Lung (tissue), 12 donors: ENCODE measurements around the gene B3GALNT2. TPM values are rescaled to one million over a fixed set of nuclear protein-coding genes. Genes with fewer than 3 reads are reported as not detected.

ENCODE experiments used
- ATAC-seq: fragments of 200-7000 bp; cut with Tn5 transposase; one replicate; pipeline ENCODE4 v1.9.1; 2020; ENCODE audit warnings: moderate number of reproducible peaks; ENCODE audit not compliant: insufficient read depth, low FRiP score
- DNase-seq, 3 donors: peaks; one replicate each; pipeline ENCODE4 v3.0.0-alpha.2; 2013 to 2017
- H3K27ac ChIP-seq, 2 donors: one replicate each; pipeline ENCODE4 v1.5.1; 2013; ENCODE audit warnings: mild to moderate bottlenecking in 2 of 2, moderate library complexity in 2 of 2, control low read depth in 1 of 2, inconsistent platforms in 1 of 2, low read depth in 1 of 2, low read length in 1 of 2
- H3K27me3 ChIP-seq, 3 donors: one replicate each; pipeline ENCODE4 v1.5.1; 2013; ENCODE audit warnings: low read length in 2 of 3; ENCODE audit not compliant: control insufficient read depth in 3 of 3, insufficient read depth in 3 of 3
- H3K36me3 ChIP-seq, 4 donors: one replicate each; pipeline ENCODE4 v1.5.1; 2013; ENCODE audit warnings: low read length in 4 of 4, mild to moderate bottlenecking in 1 of 4, moderate library complexity in 1 of 4; ENCODE audit not compliant: control insufficient read depth in 4 of 4, insufficient read depth in 4 of 4
- H3K4me1 ChIP-seq, 5 donors: one replicate each; pipeline ENCODE4 v1.5.1; 2013; ENCODE audit warnings: low read length in 5 of 5, mild to moderate bottlenecking in 2 of 5, moderate library complexity in 1 of 5; ENCODE audit not compliant: control insufficient read depth in 5 of 5, insufficient read depth in 5 of 5
- H3K4me3 ChIP-seq: one replicate; pipeline ENCODE4 v1.5.1; 2013; ENCODE audit warnings: mild to moderate bottlenecking, control low read depth, moderate library complexity
- H3K9ac ChIP-seq, 2 donors: one replicate each; pipeline ENCODE4 v1.5.1; 2013; ENCODE audit warnings: low read length in 2 of 2, control low read depth in 1 of 2; ENCODE audit not compliant: insufficient read depth in 1 of 2
- H3K9me3 ChIP-seq, 4 donors: one replicate each; pipeline ENCODE4 v1.5.1; 2013; ENCODE audit warnings: low read length in 3 of 4, mild to moderate bottlenecking in 1 of 4, moderate library complexity in 1 of 4; ENCODE audit not compliant: control insufficient read depth in 4 of 4, insufficient read depth in 3 of 4
- WGBS, 2 donors: extraction: QIAGEN DNeasy Blood & Tissue Kit; methylation state at CpG; one replicate each; pipeline ENCODE4 v1.1.7; 2013; 5-methylcytosine and 5-hydroxymethylcytosine counted together
- polyA plus RNA-seq, 2 donors: library from polyadenylated mRNA; stranded (reverse); fragments of 200-250 nt; gene quantifications; one replicate each; pipeline ENCODE4 v1.2.1, GENCODE V29; 2013
- total RNA-seq, 2 donors: library from RNA; depleted of rRNA in 1 of 2; stranded (reverse); fragments of >200 nt in 1 of 2; gene quantifications; one replicate each; pipeline ENCODE4 v1.2.1, GENCODE V29; 2014 to 2021
- TF ChIP-seq, protein P1 (sequence below): IDR thresholded peaks from 2 replicates; pipeline ENCODE4 v1.5.1; 2012; ENCODE audit warnings: mild to moderate bottlenecking; ENCODE audit errors: control extremely low read depth, extremely low read depth
- donor health status: control.
- donor health status: control.
- donor health status: Bipolar disorder and iron deficiency.
- donor health status: healthy.
- donor health status: DM: yes; HTN: yes; CAD: no.

B3GALNT2 gene
- total and polyA plus RNA-seq, 4 donors: 2.3 to 30.8 (median 11.3) TPM

DNA sequence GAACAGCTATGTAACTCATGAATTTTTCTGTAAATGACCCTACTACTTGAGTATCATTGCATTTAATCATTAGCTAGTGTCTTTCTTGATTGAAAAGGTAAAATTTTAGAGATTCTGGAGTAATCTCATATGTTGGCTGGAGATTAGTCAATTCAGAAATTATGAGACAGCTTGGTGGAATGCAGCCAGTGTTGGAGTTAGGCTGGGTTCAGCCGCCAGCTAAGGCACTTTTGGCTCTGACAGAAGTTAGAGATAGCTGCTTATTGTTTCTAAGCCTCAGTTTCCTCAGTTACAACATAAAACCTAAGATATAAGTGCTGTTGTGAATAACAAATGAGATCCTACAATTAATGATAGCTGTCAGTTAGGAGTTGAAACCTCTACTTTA is 87.6 kb downstream of the B3GALNT2 start:
- Histone ChIP-seq H3K9me3 (no peaks in the 10 kb centered on the region), H3K4me3 (no peak overlapping the region), H3K27ac (no peak overlapping the region), H3K9ac (no peak overlapping the region), H3K27me3 (no peaks in the 10 kb centered on the region), H3K36me3 (peaks cover 0 to 13% (median 6%) of the 10 kb centered on the region in 4 donors), H3K4me1 (peaks cover 0 to 6% (median 0%) of the 10 kb centered on the region in 5 donors)
- ATAC-seq (no peak), DNase-seq (peak in 1 of 3 donors; percentile 71)
- TF ChIP-seq, protein P1, sequence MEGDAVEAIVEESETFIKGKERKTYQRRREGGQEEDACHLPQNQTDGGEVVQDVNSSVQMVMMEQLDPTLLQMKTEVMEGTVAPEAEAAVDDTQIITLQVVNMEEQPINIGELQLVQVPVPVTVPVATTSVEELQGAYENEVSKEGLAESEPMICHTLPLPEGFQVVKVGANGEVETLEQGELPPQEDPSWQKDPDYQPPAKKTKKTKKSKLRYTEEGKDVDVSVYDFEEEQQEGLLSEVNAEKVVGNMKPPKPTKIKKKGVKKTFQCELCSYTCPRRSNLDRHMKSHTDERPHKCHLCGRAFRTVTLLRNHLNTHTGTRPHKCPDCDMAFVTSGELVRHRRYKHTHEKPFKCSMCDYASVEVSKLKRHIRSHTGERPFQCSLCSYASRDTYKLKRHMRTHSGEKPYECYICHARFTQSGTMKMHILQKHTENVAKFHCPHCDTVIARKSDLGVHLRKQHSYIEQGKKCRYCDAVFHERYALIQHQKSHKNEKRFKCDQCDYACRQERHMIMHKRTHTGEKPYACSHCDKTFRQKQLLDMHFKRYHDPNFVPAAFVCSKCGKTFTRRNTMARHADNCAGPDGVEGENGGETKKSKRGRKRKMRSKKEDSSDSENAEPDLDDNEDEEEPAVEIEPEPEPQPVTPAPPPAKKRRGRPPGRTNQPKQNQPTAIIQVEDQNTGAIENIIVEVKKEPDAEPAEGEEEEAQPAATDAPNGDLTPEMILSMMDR: no peak
- WGBS, 2 donors: 83 to 86% methylated on average over 1 of the region's 1 CpG

DNA sequence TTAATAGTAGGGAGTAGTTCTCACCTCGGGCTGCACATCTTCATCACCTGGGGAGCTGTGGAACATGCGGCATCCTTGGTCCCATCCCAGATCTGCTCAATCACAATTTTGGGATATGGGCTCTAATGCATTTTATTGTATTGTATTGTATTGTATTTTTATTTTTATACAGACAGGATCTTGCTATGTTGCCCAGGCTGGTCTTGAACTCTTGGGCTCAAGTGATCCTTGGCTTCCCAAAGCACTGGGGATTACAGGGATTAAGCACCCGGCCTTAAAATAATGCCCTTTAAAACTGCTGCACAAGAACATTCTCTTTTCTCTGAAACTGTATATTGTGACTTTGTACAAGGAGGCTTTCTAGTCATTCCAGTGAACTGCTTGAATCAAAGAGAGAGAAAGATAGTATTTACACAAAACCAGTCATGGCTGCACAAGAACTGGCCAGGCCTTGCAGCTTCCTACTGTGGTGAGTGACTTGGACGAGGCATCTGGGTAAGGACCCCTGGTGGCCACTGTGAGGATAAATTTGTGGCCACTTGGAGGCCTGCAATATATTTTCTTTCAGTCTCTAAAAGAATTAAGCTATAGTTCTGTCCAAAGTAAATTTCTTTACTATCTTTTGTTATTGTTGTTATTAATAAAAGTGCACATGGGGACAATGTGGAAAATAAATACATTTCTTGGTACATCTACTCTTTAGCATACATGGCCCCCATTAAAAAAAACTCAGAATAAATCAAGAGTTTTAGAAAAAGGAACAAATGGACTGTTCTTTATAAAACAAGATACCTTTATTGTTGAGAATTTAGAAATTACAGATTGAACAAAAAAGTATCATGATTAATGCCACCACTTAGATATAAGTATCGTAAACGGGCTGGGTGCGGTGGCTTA is 89.0 kb downstream of the B3GALNT2 start:
- Histone ChIP-seq H3K9ac (no peak overlapping the region), H3K4me3 (no peak overlapping the region), H3K27me3 (no peaks in the 10 kb centered on the region), H3K27ac (no peak overlapping the region), H3K36me3 (peaks cover 0 to 13% (median 6%) of the 10 kb centered on the region in 4 donors), H3K9me3 (no peaks in the 10 kb centered on the region), H3K4me1 (peaks cover 0 to 6% (median 0%) of the 10 kb centered on the region in 5 donors)
- 82 to 84% methylated on average over 7 of the region's 7 CpGs for WGBS, 2 donors
- TF ChIP-seq, protein P1: peak; percentile 55
- DNase-seq: peak; percentile 60 to 75 (median 63)
- peak; percentile 71 for ATAC-seq

DNA sequence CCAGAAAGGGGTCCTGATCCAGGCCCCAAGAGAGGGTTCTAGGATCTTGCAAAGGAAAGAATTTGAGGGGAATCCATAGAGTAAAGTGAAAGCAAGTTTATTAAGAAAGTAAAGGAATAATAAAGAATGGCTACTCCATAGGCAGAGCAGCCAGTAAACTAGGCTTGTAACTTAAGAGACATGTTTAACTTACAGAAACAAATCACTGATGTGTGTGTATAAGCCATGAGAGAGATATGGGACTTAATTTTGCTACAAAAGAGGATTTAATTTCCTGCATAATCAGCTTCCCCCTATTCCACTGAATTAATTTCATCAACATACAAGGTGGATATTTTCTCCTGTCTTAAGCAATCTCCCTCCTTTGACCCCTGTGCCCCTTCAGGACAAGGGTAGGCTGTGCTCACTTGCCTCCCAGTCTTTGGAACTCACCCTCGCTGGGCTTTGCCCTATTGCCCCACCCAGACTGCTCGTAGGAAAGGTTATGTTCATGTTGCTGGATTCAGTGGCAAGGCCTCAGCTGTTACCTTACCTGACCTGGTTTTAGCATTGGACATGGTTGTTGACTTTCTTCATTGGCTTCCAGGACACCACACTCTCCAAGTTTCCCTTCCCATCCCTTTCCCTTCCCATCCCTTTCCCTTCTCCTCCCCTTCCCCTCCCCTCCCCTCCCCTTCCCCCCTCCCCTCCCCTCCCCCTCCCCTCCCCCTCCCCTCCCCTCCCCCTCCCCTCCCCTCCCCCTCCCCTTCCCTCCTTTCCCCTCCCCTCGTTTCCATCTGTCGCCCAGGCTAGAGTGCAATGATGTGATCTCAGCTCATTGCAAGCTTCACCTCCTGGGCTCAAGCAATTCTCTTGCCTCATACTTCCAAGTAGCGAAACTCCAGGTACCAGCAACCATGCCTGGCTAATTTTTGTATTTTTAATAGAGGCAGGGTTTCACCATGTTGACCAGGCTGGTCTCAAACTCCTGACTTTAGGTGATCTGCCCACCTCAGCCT is 92.5 kb downstream of the B3GALNT2 start:
- H3K27me3 ChIP-seq: no peaks in the 10 kb centered on the region
- no peaks in the 10 kb centered on the region for H3K9me3 ChIP-seq
- H3K4me1 ChIP-seq: peaks cover 0 to 9% (median 0%) of the 10 kb centered on the region in 5 donors
- no peak overlapping the region for H3K9ac ChIP-seq
- ATAC-seq: no peak
- no peak for DNase-seq
- TF ChIP-seq, protein P1: no peak
- peaks cover 0 to 6% (median 2%) of the 10 kb centered on the region in 4 donors for H3K36me3 ChIP-seq
- no peak overlapping the region for H3K27ac ChIP-seq
- WGBS, 2 donors: 78 to 80% methylated on average over 3 of the region's 5 CpGs
- no peak overlapping the region for H3K4me3 ChIP-seq
